WTC11 (cell line): ENCODE measurements around the gene FOXP1. TPM values are rescaled to one million over a fixed set of nuclear protein-coding genes. Genes with fewer than 3 reads are reported as not detected.

Source experiments
- ATAC-seq: fragments of 200-7000 bp; cut with Tn5 transposase; 2 replicates; pipeline ENCODE4 v1.10.0; 2021; ENCODE audit warnings: mild to moderate bottlenecking, moderate library complexity
- CTCF ChIA-PET: fragments of 300-600 bp; sonication (Branson Sonifier 250); formaldehyde crosslinking; loops from one replicate; lab custom pipeline; 2021; ENCODE audit warnings: antibody characterized with exemption; lab: Charles Lee
- POLR2A ChIA-PET: fragments of 350-600 bp; sonication (Branson Sonifier 250); formaldehyde crosslinking; loops from one replicate; lab custom pipeline; 2021; ENCODE audit warnings: antibody characterized with exemption; lab: Charles Lee
- DNase-seq: peaks from one replicate; pipeline ENCODE4 v3.0.0; 2021; ENCODE audit warnings: low spot score
- H3K27ac Mint-ChIP-seq: 2 replicates; pipeline ENCODE4 v1.8.0; 2021; ENCODE audit warnings: mixed read lengths
- H3K27me3 Mint-ChIP-seq: 2 replicates; pipeline ENCODE4 v1.8.0; 2021; ENCODE audit warnings: low read depth, mild to moderate bottlenecking, moderate library complexity, mixed read lengths
- H3K36me3 Mint-ChIP-seq: 2 replicates; pipeline ENCODE4 v1.8.0; 2021; ENCODE audit warnings: mixed read lengths
- H3K4me1 Mint-ChIP-seq: 2 replicates; pipeline ENCODE4 v1.8.0; 2022; ENCODE audit warnings: mixed read lengths
- H3K4me3 Mint-ChIP-seq: 2 replicates; pipeline ENCODE4 v1.8.0; 2021; ENCODE audit warnings: mild to moderate bottlenecking, moderate library complexity, mixed read lengths
- H3K9me3 Mint-ChIP-seq: 2 replicates; pipeline ENCODE4 v1.8.0; 2021; ENCODE audit warnings: mixed read lengths
- FOXP1 ChIP-seq: sonication (generic); formaldehyde crosslinking; IDR thresholded peaks from 2 replicates; pipeline ENCODE4 v1.8.0; 2022; ENCODE audit warnings: missing genetic modification reagents, mild to moderate bottlenecking, moderate library complexity, borderline replicate concordance
- HMGA2 ChIP-seq: fragments of 250-450 bp; sonication (Bioruptor Pico); IDR thresholded peaks from 2 replicates; pipeline ENCODE4 v1.4.0; 2021; ENCODE audit warnings: mild to moderate bottlenecking, moderate library complexity
- KAT7 ChIP-seq: sonication (generic); formaldehyde crosslinking; IDR thresholded peaks from 2 replicates; pipeline ENCODE4 v1.8.1; 2023; ENCODE audit warnings: missing genetic modification reagents, mild to moderate bottlenecking, borderline replicate concordance
- MXD4 ChIP-seq: fragments of 250-450 bp; sonication (Bioruptor Pico); IDR thresholded peaks from 2 replicates; pipeline ENCODE4 v1.8.0; 2021; ENCODE audit warnings: mild to moderate bottlenecking, moderate library complexity, borderline replicate concordance
- NFYB ChIP-seq: sonication (generic); formaldehyde crosslinking; conservative IDR thresholded peaks from 2 replicates; pipeline ENCODE4 v1.8.0; 2022; ENCODE audit warnings: low read depth, missing genetic modification reagents
- RELA ChIP-seq: sonication (generic); formaldehyde crosslinking; IDR thresholded peaks from 2 replicates; pipeline ENCODE4 v1.8.1; 2022; ENCODE audit warnings: missing genetic modification reagents, mild to moderate bottlenecking, borderline replicate concordance
- SMAD4 ChIP-seq: sonication (generic); formaldehyde crosslinking; IDR thresholded peaks from 2 replicates; pipeline ENCODE4 v1.8.0; 2022; ENCODE audit warnings: mild to moderate bottlenecking, missing genetic modification reagents
- total RNA-seq: library from RNA; stranded (reverse); gene quantifications from 3 replicates; pipeline ENCODE4 v1.2.3, GENCODE V29; 2021
- TF ChIP-seq, protein P1 (sequence below): sonication (generic); formaldehyde crosslinking; IDR thresholded peaks from 2 replicates; pipeline ENCODE4 v1.8.0; 2023; ENCODE audit warnings: missing genetic modification reagents
- TF ChIP-seq, protein P2 (sequence below): fragments of 250-450 bp; sonication (Bioruptor Pico); IDR thresholded peaks from 2 replicates; pipeline ENCODE4 v2.1.2; 2022; ENCODE audit warnings: mild to moderate bottlenecking, moderate library complexity
- TF ChIP-seq, protein P3 (sequence below): sonication (generic); formaldehyde crosslinking; IDR thresholded peaks from 2 replicates; pipeline ENCODE4 v1.8.1; 2023; ENCODE audit warnings: mild to moderate bottlenecking, missing genetic modification reagents
- TF ChIP-seq, protein P4 (sequence below): sonication (generic); formaldehyde crosslinking; IDR thresholded peaks from 2 replicates; pipeline ENCODE4 v1.8.0; 2022; ENCODE audit warnings: missing genetic modification reagents
- TF ChIP-seq, protein P5 (sequence below): sonication (generic); formaldehyde crosslinking; IDR thresholded peaks from 2 replicates; pipeline ENCODE4 v1.8.0; 2022; ENCODE audit warnings: mild to moderate bottlenecking, missing genetic modification reagents
- TF ChIP-seq, protein P6 (sequence below): fragments of 250-450 bp; sonication (Bioruptor Pico); IDR thresholded peaks from 2 replicates; pipeline ENCODE4 v1.9.0; 2021; ENCODE audit warnings: mild to moderate bottlenecking
- TF ChIP-seq, protein P7 (sequence below): sonication (generic); formaldehyde crosslinking; IDR thresholded peaks from 2 replicates; pipeline ENCODE4 v1.8.1; 2023; ENCODE audit warnings: mild to moderate bottlenecking, missing genetic modification reagents, moderate library complexity
- TF ChIP-seq, protein P8 (sequence below): fragments of 250-450 bp; sonication (Bioruptor Pico); IDR thresholded peaks from 2 replicates; pipeline ENCODE4 v1.8.0; 2021; ENCODE audit warnings: mild to moderate bottlenecking
- TF ChIP-seq, protein P9 (sequence below): sonication (generic); formaldehyde crosslinking; IDR thresholded peaks from 2 replicates; pipeline ENCODE4 v1.8.1; 2022; ENCODE audit warnings: mild to moderate bottlenecking, missing genetic modification reagents, moderate library complexity, borderline replicate concordance

FOXP1 gene
- total RNA-seq, 1 experiment from 2014 or later, result 25.8 TPM

DNA sequence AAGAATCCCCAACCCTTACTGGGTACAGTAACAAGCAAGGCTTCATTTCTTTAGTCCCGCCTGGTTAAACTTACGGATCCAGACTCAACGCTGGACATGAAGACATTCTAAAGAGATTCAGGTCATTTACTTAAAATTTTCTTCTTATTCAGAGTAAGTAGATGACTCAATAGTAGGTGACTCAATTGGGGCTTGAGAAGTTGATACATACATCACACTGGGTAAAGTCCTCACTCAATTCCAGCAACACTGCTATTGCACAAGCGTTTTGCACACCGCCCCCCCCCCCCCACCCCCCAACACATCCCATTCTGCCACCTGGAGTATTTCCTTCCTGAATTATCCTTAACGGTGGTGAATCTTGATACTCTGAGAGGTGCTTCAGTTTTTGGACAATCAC, 610.0 kb downstream of the FOXP1 start:
- H3K27ac Mint-ChIP-seq, result no peak overlapping the region
- DNase-seq (no peak), ATAC-seq (no peak)
- no peak overlapping the region for H3K4me3 Mint-ChIP-seq
- H3K9me3 Mint-ChIP-seq, result no peaks in the 10 kb centered on the region
- ChIA-PET CTCF (interaction anchor here (0.6 kb wide), 1 partner anchor 448 kb away, joined by 3 read pairs; no protein-coding TSS in a partner anchor), POLR2A (no interaction called here)
- no peak for TF ChIP-seq MXD4 (CRISPR knock-in tag)
- TF ChIP-seq, protein P1, sequence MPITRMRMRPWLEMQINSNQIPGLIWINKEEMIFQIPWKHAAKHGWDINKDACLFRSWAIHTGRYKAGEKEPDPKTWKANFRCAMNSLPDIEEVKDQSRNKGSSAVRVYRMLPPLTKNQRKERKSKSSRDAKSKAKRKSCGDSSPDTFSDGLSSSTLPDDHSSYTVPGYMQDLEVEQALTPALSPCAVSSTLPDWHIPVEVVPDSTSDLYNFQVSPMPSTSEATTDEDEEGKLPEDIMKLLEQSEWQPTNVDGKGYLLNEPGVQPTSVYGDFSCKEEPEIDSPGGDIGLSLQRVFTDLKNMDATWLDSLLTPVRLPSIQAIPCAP (CRISPR knock-in tag), result no peak
- TF ChIP-seq, protein P2, sequence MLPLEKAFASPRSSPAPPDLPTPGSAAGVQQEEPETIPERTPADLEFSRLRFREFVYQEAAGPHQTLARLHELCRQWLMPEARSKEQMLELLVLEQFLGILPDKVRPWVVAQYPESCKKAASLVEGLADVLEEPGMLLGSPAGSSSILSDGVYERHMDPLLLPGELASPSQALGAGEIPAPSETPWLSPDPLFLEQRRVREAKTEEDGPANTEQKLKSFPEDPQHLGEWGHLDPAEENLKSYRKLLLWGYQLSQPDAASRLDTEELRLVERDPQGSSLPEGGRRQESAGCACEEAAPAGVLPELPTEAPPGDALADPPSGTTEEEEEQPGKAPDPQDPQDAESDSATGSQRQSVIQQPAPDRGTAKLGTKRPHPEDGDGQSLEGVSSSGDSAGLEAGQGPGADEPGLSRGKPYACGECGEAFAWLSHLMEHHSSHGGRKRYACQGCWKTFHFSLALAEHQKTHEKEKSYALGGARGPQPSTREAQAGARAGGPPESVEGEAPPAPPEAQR (CRISPR knock-in tag), result no peak
- H3K36me3 Mint-ChIP-seq, result peaks cover 22% of the 10 kb centered on the region
- H3K4me1 Mint-ChIP-seq, result peaks cover 26% of the 10 kb centered on the region
- no peaks in the 10 kb centered on the region for H3K27me3 Mint-ChIP-seq

DNA sequence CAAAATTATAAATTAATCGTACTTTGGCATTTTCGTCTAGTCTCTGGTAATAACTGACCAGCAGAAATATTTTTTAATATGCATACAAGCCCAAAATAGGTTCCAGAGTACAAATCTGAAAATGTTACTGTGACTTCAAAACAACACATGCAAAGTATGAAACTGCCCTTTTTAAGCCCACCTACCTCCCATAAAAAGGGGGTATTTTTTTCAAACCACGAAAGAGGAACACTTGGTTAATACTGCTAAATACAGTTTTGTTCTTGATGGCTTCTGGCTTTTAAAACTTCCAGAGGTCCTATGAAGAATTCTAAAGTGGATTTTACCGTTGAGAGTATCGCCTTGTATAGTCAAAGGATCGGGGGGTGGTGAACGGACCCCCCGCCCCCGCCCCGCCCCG, 610.7 kb downstream of the FOXP1 start:
- H3K27ac Mint-ChIP-seq, result no peak overlapping the region
- peaks cover 26% of the 10 kb centered on the region for H3K4me1 Mint-ChIP-seq
- no peaks in the 10 kb centered on the region for H3K27me3 Mint-ChIP-seq
- CTCF ChIA-PET, result interaction anchor here (0.6 kb wide), 1 partner anchor 447 kb away, joined by 3 read pairs; no protein-coding TSS in a partner anchor
- DNase-seq, result no peak
- POLR2A ChIA-PET, result no interaction called here
- TF ChIP-seq, protein P2 (CRISPR knock-in tag), result no peak
- TF ChIP-seq NFYB (CRISPR knock-in tag) (no peak), SMAD4 (CRISPR knock-in tag) (no peak), RELA (CRISPR knock-in tag) (no peak), HMGA2 (CRISPR knock-in tag) (no peak), FOXP1 (CRISPR knock-in tag) (no peak), KAT7 (CRISPR knock-in tag) (no peak)
- TF ChIP-seq, protein P3, sequence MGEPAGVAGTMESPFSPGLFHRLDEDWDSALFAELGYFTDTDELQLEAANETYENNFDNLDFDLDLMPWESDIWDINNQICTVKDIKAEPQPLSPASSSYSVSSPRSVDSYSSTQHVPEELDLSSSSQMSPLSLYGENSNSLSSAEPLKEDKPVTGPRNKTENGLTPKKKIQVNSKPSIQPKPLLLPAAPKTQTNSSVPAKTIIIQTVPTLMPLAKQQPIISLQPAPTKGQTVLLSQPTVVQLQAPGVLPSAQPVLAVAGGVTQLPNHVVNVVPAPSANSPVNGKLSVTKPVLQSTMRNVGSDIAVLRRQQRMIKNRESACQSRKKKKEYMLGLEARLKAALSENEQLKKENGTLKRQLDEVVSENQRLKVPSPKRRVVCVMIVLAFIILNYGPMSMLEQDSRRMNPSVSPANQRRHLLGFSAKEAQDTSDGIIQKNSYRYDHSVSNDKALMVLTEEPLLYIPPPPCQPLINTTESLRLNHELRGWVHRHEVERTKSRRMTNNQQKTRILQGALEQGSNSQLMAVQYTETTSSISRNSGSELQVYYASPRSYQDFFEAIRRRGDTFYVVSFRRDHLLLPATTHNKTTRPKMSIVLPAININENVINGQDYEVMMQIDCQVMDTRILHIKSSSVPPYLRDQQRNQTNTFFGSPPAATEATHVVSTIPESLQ (CRISPR knock-in tag), result no peak
- TF ChIP-seq, protein P4, sequence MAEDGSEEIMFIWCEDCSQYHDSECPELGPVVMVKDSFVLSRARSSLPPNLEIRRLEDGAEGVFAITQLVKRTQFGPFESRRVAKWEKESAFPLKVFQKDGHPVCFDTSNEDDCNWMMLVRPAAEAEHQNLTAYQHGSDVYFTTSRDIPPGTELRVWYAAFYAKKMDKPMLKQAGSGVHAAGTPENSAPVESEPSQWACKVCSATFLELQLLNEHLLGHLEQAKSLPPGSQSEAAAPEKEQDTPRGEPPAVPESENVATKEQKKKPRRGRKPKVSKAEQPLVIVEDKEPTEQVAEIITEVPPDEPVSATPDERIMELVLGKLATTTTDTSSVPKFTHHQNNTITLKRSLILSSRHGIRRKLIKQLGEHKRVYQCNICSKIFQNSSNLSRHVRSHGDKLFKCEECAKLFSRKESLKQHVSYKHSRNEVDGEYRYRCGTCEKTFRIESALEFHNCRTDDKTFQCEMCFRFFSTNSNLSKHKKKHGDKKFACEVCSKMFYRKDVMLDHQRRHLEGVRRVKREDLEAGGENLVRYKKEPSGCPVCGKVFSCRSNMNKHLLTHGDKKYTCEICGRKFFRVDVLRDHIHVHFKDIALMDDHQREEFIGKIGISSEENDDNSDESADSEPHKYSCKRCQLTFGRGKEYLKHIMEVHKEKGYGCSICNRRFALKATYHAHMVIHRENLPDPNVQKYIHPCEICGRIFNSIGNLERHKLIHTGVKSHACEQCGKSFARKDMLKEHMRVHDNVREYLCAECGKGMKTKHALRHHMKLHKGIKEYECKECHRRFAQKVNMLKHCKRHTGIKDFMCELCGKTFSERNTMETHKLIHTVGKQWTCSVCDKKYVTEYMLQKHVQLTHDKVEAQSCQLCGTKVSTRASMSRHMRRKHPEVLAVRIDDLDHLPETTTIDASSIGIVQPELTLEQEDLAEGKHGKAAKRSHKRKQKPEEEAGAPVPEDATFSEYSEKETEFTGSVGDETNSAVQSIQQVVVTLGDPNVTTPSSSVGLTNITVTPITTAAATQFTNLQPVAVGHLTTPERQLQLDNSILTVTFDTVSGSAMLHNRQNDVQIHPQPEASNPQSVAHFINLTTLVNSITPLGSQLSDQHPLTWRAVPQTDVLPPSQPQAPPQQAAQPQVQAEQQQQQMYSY (CRISPR knock-in tag), result no peak
- TF ChIP-seq, protein P5, sequence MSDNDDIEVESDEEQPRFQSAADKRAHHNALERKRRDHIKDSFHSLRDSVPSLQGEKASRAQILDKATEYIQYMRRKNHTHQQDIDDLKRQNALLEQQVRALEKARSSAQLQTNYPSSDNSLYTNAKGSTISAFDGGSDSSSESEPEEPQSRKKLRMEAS (CRISPR knock-in tag), result no peak
- TF ChIP-seq, protein P6, sequence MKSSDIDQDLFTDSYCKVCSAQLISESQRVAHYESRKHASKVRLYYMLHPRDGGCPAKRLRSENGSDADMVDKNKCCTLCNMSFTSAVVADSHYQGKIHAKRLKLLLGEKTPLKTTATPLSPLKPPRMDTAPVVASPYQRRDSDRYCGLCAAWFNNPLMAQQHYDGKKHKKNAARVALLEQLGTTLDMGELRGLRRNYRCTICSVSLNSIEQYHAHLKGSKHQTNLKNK (CRISPR knock-in tag), result no peak
- TF ChIP-seq, protein P7, sequence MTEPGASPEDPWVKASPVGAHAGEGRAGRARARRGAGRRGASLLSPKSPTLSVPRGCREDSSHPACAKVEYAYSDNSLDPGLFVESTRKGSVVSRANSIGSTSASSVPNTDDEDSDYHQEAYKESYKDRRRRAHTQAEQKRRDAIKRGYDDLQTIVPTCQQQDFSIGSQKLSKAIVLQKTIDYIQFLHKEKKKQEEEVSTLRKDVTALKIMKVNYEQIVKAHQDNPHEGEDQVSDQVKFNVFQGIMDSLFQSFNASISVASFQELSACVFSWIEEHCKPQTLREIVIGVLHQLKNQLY, result no peak
- TF ChIP-seq, protein P8, sequence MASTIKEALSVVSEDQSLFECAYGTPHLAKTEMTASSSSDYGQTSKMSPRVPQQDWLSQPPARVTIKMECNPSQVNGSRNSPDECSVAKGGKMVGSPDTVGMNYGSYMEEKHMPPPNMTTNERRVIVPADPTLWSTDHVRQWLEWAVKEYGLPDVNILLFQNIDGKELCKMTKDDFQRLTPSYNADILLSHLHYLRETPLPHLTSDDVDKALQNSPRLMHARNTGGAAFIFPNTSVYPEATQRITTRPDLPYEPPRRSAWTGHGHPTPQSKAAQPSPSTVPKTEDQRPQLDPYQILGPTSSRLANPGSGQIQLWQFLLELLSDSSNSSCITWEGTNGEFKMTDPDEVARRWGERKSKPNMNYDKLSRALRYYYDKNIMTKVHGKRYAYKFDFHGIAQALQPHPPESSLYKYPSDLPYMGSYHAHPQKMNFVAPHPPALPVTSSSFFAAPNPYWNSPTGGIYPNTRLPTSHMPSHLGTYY (CRISPR knock-in tag), result no peak
- TF ChIP-seq, protein P9, sequence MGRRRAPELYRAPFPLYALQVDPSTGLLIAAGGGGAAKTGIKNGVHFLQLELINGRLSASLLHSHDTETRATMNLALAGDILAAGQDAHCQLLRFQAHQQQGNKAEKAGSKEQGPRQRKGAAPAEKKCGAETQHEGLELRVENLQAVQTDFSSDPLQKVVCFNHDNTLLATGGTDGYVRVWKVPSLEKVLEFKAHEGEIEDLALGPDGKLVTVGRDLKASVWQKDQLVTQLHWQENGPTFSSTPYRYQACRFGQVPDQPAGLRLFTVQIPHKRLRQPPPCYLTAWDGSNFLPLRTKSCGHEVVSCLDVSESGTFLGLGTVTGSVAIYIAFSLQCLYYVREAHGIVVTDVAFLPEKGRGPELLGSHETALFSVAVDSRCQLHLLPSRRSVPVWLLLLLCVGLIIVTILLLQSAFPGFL (CRISPR knock-in tag), result no peak
- TF ChIP-seq, all 79 proteins: peak for 0
- Mint-ChIP-seq H3K4me3 (no peak overlapping the region), H3K9me3 (no peaks in the 10 kb centered on the region), H3K36me3 (peaks cover 22% of the 10 kb centered on the region)
- no peak for ATAC-seq
